ENCODE data around the gene RAC3. TPM values are rescaled to one million over a fixed set of nuclear protein-coding genes. Genes with fewer than 3 reads are reported as not detected.

Gene RAC3
- polyA plus RNA-seq, 1 donor (not counting 4 experiments of a cell fraction or from before 2014, with no cell fraction given): 12.3 TPM

DNA sequence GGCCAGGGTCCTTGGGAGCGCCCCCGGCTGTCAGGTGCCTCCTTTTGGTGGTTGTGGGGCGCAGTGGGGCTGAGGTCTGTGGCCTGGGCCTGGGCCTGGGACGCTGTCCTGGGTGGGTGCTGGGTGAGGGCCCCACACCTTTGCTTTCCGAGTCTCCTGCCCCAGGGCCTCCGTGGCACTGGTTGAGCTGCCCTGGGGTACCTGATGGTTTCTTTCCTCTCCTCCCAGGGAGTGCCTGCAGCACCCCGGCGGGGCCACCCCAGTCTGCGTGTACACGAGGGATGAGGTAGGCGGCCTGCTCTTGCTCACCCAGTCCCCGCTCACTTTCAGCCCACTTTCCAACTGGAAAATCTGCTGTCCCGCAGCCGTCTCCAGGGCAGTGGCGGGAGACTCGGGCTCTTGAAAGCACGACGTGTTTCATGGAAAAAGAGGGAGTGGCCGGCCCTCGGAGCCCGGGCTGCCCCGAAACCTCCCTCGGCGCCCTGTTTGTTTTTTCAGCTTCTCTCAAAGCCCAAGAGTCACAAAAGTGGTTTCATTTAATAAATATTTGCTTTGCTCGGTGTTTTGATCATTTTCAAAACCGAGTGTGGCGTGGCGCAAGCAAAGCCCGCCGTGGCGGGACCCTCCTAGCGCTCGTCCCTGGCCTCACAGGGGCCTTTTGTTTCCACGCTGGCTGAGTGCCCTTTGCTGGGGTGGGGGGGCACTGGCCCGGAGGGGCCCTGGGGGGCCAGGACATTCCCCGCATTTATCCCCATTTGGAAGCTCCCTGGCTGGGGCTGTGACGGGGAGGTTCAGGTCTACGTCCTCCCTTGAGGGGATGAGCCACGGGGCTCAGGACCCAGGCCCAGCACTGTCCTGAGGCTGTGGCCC is 36.6 kb upstream of the RAC3 start:
- Histone ChIP-seq H4K20me1 (ENCODE audit: control insufficient read depth, extremely low read depth, insufficient read depth, low read length) (no peaks in the 10 kb centered on the region), H2AFZ (ENCODE audit: control insufficient read depth, low read length) (no peak overlapping the region), H3K4me1 (ENCODE audit: control insufficient read depth, extremely low read depth, insufficient read depth, low read length) (peaks cover 14% of the 10 kb centered on the region), H3K4me3 (ENCODE audit: control insufficient read depth in 2 of 3, extremely low read depth in 1 of 3, insufficient read depth in 2 of 3, low read depth in 1 of 3, low read length in 3 of 3) (no peak overlapping the region), H3K4me2 (ENCODE audit: control insufficient read depth, extremely low read depth, insufficient read depth, low read depth, low read length) (no peak overlapping the region), H3K27me3 (ENCODE audit: control insufficient read depth, extremely low read depth, insufficient read depth, low read length) (no peaks in the 10 kb centered on the region), H3K27ac (ENCODE audit: control insufficient read depth, insufficient read depth, low read length) (no peak overlapping the region), H3K9ac (ENCODE audit: control insufficient read depth, extremely low read depth, insufficient read depth, low read length) (no peak overlapping the region), H3K36me3 (ENCODE audit: control insufficient read depth in 2 of 2, extremely low read depth in 1 of 2, insufficient read depth in 2 of 2, low read length in 2 of 2) (no peaks in the 10 kb centered on the region), H3K79me2 (ENCODE audit: control insufficient read depth, insufficient read depth, low read length) (no peaks in the 10 kb centered on the region), H3K9me1 (ENCODE audit: control insufficient read depth, extremely low read depth, insufficient read depth, low read length) (no peaks in the 10 kb centered on the region), H3K9me3 (ENCODE audit: control insufficient read depth, low read depth, low read length) (no peaks in the 10 kb centered on the region)
- dilution Hi-C loops (cut with MboI; ENCODE audit: extremely low pct_ligation_motif_present, low sequenced_read_pairs): no loop called here
- DNase-seq (ENCODE audit: low read depth, low spot score) (no peak), FAIRE-seq (no peak)
- TF ChIP-seq EZH2 (IDR thresholded peaks at IDR 0.05; ENCODE audit: low read length): no peak
- TF ChIP-seq, protein P1, sequence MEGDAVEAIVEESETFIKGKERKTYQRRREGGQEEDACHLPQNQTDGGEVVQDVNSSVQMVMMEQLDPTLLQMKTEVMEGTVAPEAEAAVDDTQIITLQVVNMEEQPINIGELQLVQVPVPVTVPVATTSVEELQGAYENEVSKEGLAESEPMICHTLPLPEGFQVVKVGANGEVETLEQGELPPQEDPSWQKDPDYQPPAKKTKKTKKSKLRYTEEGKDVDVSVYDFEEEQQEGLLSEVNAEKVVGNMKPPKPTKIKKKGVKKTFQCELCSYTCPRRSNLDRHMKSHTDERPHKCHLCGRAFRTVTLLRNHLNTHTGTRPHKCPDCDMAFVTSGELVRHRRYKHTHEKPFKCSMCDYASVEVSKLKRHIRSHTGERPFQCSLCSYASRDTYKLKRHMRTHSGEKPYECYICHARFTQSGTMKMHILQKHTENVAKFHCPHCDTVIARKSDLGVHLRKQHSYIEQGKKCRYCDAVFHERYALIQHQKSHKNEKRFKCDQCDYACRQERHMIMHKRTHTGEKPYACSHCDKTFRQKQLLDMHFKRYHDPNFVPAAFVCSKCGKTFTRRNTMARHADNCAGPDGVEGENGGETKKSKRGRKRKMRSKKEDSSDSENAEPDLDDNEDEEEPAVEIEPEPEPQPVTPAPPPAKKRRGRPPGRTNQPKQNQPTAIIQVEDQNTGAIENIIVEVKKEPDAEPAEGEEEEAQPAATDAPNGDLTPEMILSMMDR (optimal IDR thresholded peaks at IDR 0.05 in 1 of 3, IDR thresholded peaks at IDR 0.05 in 1 of 3, conservative IDR thresholded peaks at IDR 0.05 in 1 of 3; ENCODE audit: extremely low read depth in 1 of 3, insufficient read depth in 2 of 3, low read length in 3 of 3): no peak

DNA sequence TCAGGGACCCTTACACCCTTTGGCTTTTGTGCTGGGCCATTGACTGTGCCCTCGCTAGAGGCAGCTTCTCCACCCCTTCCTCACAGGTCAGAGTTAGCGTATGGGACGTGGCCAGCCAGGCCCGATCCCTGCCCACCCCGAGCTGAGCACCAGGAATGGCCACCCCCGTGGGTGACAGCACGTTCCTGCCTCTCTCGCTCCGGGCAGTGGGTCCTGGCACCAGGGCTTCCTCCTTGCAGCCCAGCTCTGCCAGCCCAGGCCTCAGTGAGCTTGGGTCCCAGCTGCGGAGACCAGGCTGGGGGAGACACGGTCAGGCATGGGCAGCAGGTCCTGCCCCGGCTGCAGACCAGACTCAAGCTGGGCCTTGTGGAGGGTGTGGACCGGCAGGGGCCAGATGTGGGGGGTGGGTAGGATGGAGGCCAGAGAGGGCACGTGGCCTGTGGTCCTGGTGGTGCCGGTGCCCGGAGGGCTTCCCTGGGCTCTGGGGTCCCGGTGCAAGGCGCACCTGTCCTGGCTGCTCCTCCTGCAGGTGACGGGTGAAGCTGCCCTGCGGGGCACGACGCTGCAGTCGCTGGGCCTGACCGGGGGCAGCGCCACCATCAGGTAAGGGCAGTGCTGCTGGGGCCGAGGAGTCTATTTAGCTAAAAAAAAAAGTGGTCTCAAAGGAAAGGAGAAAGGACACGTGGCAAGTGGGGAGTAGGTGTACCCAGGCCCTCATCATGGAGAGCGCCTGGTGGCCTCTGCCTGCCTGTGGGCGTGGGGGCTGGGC is 35.8 kb upstream of the RAC3 start:
- Histone ChIP-seq H3K9me1 (ENCODE audit: control insufficient read depth, extremely low read depth, insufficient read depth, low read length) (no peaks in the 10 kb centered on the region), H3K27ac (ENCODE audit: control insufficient read depth, insufficient read depth, low read length) (no peak overlapping the region), H3K9me3 (ENCODE audit: control insufficient read depth, low read depth, low read length) (no peaks in the 10 kb centered on the region), H3K4me3 (ENCODE audit: control insufficient read depth in 2 of 3, extremely low read depth in 1 of 3, insufficient read depth in 2 of 3, low read depth in 1 of 3, low read length in 3 of 3) (no peak overlapping the region), H3K79me2 (ENCODE audit: control insufficient read depth, insufficient read depth, low read length) (no peaks in the 10 kb centered on the region), H3K9ac (ENCODE audit: control insufficient read depth, extremely low read depth, insufficient read depth, low read length) (no peak overlapping the region), H3K36me3 (ENCODE audit: control insufficient read depth in 2 of 2, extremely low read depth in 1 of 2, insufficient read depth in 2 of 2, low read length in 2 of 2) (no peaks in the 10 kb centered on the region), H3K4me1 (ENCODE audit: control insufficient read depth, extremely low read depth, insufficient read depth, low read length) (peaks cover 14% of the 10 kb centered on the region), H4K20me1 (ENCODE audit: control insufficient read depth, extremely low read depth, insufficient read depth, low read length) (no peaks in the 10 kb centered on the region), H3K4me2 (ENCODE audit: control insufficient read depth, extremely low read depth, insufficient read depth, low read depth, low read length) (no peak overlapping the region), H3K27me3 (ENCODE audit: control insufficient read depth, extremely low read depth, insufficient read depth, low read length) (no peaks in the 10 kb centered on the region), H2AFZ (ENCODE audit: control insufficient read depth, low read length) (no peak overlapping the region)
- TF ChIP-seq EZH2 (IDR thresholded peaks at IDR 0.05; ENCODE audit: low read length): no peak
- TF ChIP-seq, protein P1 (optimal IDR thresholded peaks at IDR 0.05 in 1 of 3, IDR thresholded peaks at IDR 0.05 in 1 of 3, conservative IDR thresholded peaks at IDR 0.05 in 1 of 3; ENCODE audit: extremely low read depth in 1 of 3, insufficient read depth in 2 of 3, low read length in 3 of 3): no peak
- no peak for DNase-seq (ENCODE audit: low read depth, low spot score)
- no peak for FAIRE-seq
- dilution Hi-C loops (cut with MboI; ENCODE audit: extremely low pct_ligation_motif_present, low sequenced_read_pairs): no loop called here
